Ascending aorta (tissue), 2 donors: ENCODE data around the gene SLC7A4. TPM values are rescaled to one million over a fixed set of nuclear protein-coding genes. Genes with fewer than 3 reads are reported as not detected.

Experiments used
- DNase-seq, 2 donors: peaks; one replicate each; pipeline ENCODE4 v3.0.0-alpha.2; 2019; ENCODE audit warnings: low spot score in 2 of 2
- H3K27ac ChIP-seq, 2 donors: fragments of 200-600 bp; sonication (generic); one replicate each; pipeline ENCODE4 v1.5.1; 2016 to 2017; ENCODE audit warnings: mild to moderate bottlenecking in 1 of 2
- H3K27me3 ChIP-seq: fragments of 200-600 bp; sonication (generic); one replicate; pipeline ENCODE4 v1.5.1; 2017
- H3K36me3 ChIP-seq, 2 donors: fragments of 200-600 bp; sonication (generic); one replicate each; pipeline ENCODE4 v1.5.1; 2016
- H3K4me1 ChIP-seq, 2 donors: fragments of 200-600 bp; sonication (generic); one replicate each; pipeline ENCODE4 v1.5.1; 2016 to 2017; ENCODE audit warnings: mild to moderate bottlenecking in 1 of 2
- H3K4me3 ChIP-seq, 2 donors: fragments of 200-600 bp; sonication (generic); one replicate each; pipeline ENCODE4 v1.5.1; 2016 to 2017; ENCODE audit warnings: mild to moderate bottlenecking in 1 of 2
- H3K9me3 ChIP-seq, 2 donors: fragments of 200-600 bp; sonication (generic); one replicate each; pipeline ENCODE4 v1.5.1; 2016
- CTCF ChIP-seq, 3 experiments: fragments of 200-600 bp in 2 of 3; fragments of 450-650 bp in 1 of 3; sonication (generic) in 2 of 3; IDR thresholded peaks; one replicate each; pipeline ENCODE4 v1.5.1; 2016 to 2019; ENCODE audit warnings: antibody characterized with exemption in 3 of 3, mild to moderate bottlenecking in 1 of 3, moderate library complexity in 1 of 3
- intact Hi-C: fragments of 100-400 bp; cut with DNase I; formaldehyde crosslinking; loops from one replicate; pipeline ENCODE4 v1.15.1; 2023
- total RNA-seq: library from RNA; depleted of rRNA; stranded (reverse); fragments of >200 nt; gene quantifications from one replicate; pipeline ENCODE4 v1.1.0, GENCODE V29; 2016

SLC7A4 gene
- total RNA-seq, 1 donor from 2014 or later, result 20.4 TPM

DNA sequence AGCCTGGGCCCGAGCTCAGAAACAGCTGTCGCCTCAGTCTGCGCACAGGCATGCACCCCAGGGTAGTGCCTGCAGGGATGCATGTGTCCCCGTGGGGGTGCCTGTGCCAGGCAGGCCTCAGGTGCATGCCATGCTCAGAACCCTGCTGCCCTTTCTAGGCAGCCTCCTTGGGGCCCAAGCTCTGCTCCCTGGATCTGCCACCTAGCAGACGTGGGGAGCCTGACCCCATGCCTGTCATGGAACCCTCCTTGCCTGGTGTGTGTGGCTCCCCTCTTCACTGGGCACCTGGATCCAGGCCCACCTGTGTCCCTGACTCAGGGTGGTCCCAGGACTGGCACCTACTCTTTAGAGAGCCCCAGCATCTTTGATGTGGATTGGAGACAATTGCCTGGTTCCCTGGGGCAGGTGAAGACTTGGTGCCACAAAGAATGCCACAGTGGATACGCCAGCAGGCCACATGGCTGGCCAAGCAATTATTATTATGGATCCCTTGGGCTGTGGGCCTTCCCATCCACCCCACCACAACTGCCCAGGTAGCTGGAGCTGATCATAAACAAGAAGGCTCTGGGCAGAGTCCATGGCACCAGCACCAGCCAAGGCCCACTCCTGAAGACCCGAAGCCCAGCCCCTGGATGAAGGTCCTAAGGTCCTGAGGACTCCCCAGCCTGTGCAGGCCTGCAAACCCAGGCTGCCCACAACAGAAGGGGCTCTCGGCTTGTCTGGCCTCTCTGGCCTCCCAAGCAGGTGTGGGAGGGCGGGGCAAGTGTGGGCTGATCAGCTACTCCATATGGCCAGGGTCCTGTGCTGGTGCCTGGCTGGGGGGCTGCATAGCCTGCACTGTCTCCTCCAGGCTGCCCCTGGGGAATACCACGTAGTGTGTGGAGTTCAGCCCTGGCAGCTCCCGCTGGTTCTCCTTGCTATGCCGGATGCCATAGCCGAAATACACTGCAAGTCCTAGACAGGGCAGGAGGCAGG, 3.8 kb downstream of the SLC7A4 start:
- intact Hi-C loops, result no loop called here
- Histone ChIP-seq H3K27ac (no peak overlapping the region), H3K4me1 (no peaks in the 10 kb centered on the region), H3K4me3 (no peak overlapping the region), H3K36me3 (no peaks in the 10 kb centered on the region), H3K27me3 (no peaks in the 10 kb centered on the region), H3K9me3 (no peaks in the 10 kb centered on the region)
- TF ChIP-seq CTCF (IDR thresholded peaks at IDR 0.05), result no peak
- DNase-seq, result no peak

DNA sequence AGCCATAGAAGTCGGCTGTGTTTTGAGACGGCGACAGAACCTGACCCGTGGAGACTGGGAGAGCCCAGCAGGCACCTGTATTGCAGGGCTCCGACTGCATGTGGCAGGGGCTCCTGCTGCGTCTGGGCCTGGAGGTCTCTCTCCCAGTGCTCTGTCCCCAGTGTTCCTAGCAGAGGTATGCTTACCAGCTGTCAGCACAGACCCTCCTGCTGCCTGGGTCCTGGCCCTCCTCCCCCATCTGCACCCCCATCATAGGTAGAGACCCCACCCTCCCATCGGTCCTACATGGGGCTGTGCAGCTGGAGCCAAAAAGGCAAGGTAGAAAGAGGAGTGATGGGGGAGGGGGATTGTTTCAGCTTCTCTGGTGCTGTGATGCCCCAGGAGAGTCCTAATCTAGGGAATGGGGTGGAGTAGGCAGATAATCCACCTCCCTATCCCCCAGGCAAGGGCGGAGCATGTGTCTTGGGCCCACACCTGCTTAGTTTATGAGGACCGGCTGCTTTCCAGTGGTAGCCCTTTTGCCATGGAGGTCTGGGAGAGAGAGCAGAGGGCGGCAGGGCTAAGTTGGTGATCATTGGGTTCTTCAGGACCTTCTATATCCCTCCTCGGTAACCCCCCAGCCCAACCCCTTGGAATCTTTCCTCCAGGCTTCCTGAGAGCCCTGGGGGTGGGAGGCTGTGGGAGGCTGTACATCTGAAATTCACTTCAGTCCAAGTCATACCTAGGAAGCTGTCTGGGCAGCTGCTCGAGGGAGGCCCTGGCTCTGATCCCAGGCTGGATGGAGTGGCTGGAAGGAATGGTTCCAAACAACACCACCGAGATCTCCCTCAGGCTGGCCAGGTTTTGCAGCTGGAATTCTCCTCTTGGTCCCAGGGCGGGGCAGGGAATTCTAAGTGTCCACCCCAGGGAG, 5.3 kb downstream of the SLC7A4 start:
- Histone ChIP-seq H3K27ac (no peak overlapping the region), H3K9me3 (no peaks in the 10 kb centered on the region), H3K4me3 (no peak overlapping the region), H3K4me1 (no peaks in the 10 kb centered on the region), H3K27me3 (no peaks in the 10 kb centered on the region), H3K36me3 (no peaks in the 10 kb centered on the region)
- TF ChIP-seq CTCF (IDR thresholded peaks at IDR 0.05), result no peak
- no peak for DNase-seq
- intact Hi-C loops, result no loop called here

GRCh38 chr22:21025763-21026755, 6.3 kb downstream of the SLC7A4 start:
- DNase-seq, result no peak
- intact Hi-C loops, result no loop called here
- H3K9me3 ChIP-seq, result no peaks in the 10 kb centered on the region
- H3K27me3 ChIP-seq, result no peaks in the 10 kb centered on the region
- no peak overlapping the region for H3K27ac ChIP-seq
- H3K36me3 ChIP-seq, result no peaks in the 10 kb centered on the region
- H3K4me3 ChIP-seq, result no peak overlapping the region
- H3K4me1 ChIP-seq, result no peaks in the 10 kb centered on the region
- no peak for TF ChIP-seq CTCF (IDR thresholded peaks at IDR 0.05)

- Histone ChIP-seq H3K9me3 (no peaks in the 10 kb centered on the region), H3K27ac (no peak overlapping the region), H3K4me3 (no peak overlapping the region), H3K4me1 (no peaks in the 10 kb centered on the region), H3K27me3 (no peaks in the 10 kb centered on the region), H3K36me3 (no peaks in the 10 kb centered on the region)
- DNase-seq, result no peak
- no peak for TF ChIP-seq CTCF (IDR thresholded peaks at IDR 0.05)
- intact Hi-C loops, result no loop called here
Observed at GRCh38 chr22:21025266-21025665, 7.1 kb downstream of the SLC7A4 start.
